Ectodermal cell (in vitro differentiated cells): ENCODE results near the gene DPEP1. TPM values are rescaled to one million over a fixed set of nuclear protein-coding genes. Genes with fewer than 3 reads are reported as not detected.
"Not testable (repeated sequence)": the region's sequence is repeated elsewhere in the genome, so short reads cannot be mapped to it uniquely, and the experiment has no call there.

Source experiments
- H3K27ac ChIP-seq: 2 replicates; pipeline ENCODE4 v1.7.0; 2013; ENCODE audit warnings: mild to moderate bottlenecking, low read depth, low read length; ENCODE audit not compliant: insufficient read depth, poor library complexity, severe bottlenecking
- H3K27me3 ChIP-seq: 2 replicates; pipeline ENCODE4 v1.7.0; 2013; ENCODE audit warnings: mild to moderate bottlenecking, low read length; ENCODE audit not compliant: insufficient read depth, control insufficient read depth, poor library complexity, severe bottlenecking
- H3K36me3 ChIP-seq: one replicate; pipeline ENCODE4 v1.7.0; 2013; ENCODE audit warnings: low read length; ENCODE audit not compliant: control insufficient read depth, insufficient read depth
- H3K4me1 ChIP-seq: one replicate; pipeline ENCODE4 v1.7.0; 2013; ENCODE audit warnings: low read length; ENCODE audit not compliant: control insufficient read depth, insufficient read depth
- H3K4me3 ChIP-seq: 2 replicates; pipeline ENCODE4 v1.7.0; 2013; ENCODE audit warnings: low read depth, low read length, control low read depth; ENCODE audit not compliant: insufficient read depth
- H3K9me3 ChIP-seq: 2 replicates; pipeline ENCODE4 v1.7.0; 2013; ENCODE audit warnings: mild to moderate bottlenecking, low read length, moderate library complexity; ENCODE audit not compliant: control insufficient read depth
- WGBS, 2 experiments: methylation state at CpG; one replicate each; pipeline ENCODE4 v1.1.7; 2013; ENCODE audit warnings: missing lambda C conversion rate in 2 of 2; 5-methylcytosine and 5-hydroxymethylcytosine counted together
- polyA plus RNA-seq, 4 experiments: library from polyadenylated mRNA; stranded (reverse); fragments of 50-300 nt; gene quantifications; one replicate each; pipeline ENCODE4 v1.2.3, GENCODE V29; 2013

Gene DPEP1
- 2.3 TPM for polyA plus RNA-seq (2013, experiment 1 of 4)
- polyA plus RNA-seq (2013, experiment 2 of 4) = 1.0 TPM
- 1.7 TPM for polyA plus RNA-seq (2013, experiment 3 of 4)
- polyA plus RNA-seq (2013, experiment 4 of 4) = 1.5 TPM

DNA sequence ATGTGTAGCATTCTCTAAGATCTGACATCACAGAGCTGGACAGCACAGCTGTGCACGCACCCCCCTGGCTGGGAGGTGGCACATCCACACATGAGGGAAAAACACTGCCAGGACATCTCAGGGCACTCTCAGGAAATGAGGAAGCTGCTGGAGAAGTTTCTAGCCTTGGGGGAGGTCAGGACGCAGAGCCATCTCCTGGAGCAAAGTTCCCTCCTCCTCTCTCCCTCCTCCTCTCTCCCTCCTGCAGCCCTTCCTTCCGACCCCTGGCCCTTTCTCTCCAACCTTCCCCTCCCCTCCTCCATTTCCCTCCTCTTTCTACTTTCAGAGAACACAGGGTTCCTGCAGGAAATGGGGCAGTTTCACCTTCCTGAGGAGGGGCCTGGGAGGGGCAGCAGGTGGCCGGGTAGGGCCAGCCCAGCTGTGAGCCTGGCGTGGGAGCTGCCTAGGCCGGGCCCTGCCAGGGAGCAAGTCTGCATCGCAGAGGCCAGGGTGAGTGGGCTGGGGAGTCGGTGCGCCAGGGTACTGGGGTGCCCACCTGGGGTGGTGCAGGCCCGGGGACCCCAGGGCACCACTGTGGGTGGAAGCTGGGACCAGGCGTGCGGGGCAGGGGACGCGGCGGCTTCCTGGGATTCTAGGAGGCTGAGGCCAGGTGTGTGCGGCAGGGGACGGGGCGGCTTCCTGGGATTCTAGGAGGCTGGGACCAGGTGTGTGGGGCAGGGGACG is at the start of gene DPEP1:
Gene DPEP1 (plus strand): TSS at position 412 of the 723 bp plus-strand sequence. CDS start 16,769 bp downstream, outside the sequence.
- Histone ChIP-seq H3K27ac (no peak within 1 kb of the TSS), H3K4me1 (no peaks in the 10 kb centered on the region), H3K4me3 (no peak within 1 kb of the TSS), H3K9me3 (no peaks in the 10 kb centered on the region), H3K36me3 (no peaks in the 10 kb centered on the region), H3K27me3 (no peaks in the 10 kb centered on the region)
- 84% methylated on average over 19 of the region's 19 CpGs for WGBS, 2 experiments

DNA sequence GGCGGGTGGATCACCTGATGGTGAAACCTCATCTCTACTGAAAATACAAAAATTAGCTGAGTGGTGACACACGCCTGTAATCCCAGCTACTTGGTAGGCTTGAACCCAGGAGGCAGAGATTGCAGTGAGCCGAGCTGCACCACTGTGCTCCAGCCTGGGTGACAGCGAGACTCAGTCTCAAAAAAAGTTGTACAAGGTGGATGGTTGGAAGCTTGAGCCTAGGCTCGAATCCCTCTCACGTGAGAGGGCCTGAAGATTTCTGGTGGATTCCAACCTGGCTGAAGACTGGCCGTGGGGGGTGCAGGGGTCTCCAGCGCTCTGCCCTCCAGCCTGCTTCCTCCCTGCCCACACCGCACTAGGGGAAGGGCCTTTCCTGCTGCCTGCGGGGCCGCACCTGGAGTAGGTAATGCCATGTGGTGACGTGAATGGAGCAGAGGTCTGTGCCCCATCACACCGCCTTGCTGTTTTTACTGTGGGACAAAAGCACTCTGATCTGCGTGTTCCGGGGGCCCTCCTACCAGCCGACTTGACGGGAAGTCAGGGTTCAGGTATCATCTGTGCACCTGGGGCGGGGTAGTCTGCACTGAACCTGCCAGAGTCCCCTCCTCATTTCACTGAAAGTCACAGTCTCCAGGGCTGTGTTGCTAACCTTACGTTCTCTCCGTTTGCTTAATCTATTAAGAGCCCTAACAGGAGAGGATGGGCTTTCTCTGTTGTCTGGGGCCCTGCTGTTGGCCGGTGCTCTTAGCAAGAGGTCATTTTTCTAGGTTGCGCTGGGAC is 48.8 kb upstream of the DPEP1 start:
- Histone ChIP-seq H3K27ac (peak overlapping the region; percentile 67), H3K4me3 (no peak overlapping the region), H3K27me3 (no peaks in the 10 kb centered on the region), H3K4me1 (peaks cover 22% of the 10 kb centered on the region), H3K36me3 (peaks cover 31% of the 10 kb centered on the region), H3K9me3 (no peaks in the 10 kb centered on the region)
- 77 to 83% methylated on average over 22 of the region's 22 CpGs for WGBS, 2 experiments

DNA sequence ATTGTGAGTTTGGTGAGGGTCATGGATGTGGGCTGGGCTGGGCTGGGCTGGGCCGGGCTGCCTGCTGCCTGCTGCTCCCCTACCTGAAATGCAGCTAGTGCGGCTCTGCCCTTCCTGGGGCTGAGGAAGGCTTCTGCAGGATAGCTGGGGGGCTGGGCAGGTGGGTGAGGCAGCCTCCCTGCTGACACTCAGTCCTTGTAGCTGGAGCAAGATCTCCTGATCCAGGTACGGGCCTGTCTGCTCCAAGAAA is 48.3 kb upstream of the DPEP1 start:
- peaks cover 31% of the 10 kb centered on the region for H3K36me3 ChIP-seq
- H3K9me3 ChIP-seq = no peaks in the 10 kb centered on the region
- H3K27ac ChIP-seq = peak overlapping the region; percentile 50
- no peak overlapping the region for H3K4me3 ChIP-seq
- WGBS, 2 experiments = 37 to 42% methylated on average over 3 of the region's 3 CpGs
- no peaks in the 10 kb centered on the region for H3K27me3 ChIP-seq
- peaks cover 22% of the 10 kb centered on the region for H3K4me1 ChIP-seq

DNA sequence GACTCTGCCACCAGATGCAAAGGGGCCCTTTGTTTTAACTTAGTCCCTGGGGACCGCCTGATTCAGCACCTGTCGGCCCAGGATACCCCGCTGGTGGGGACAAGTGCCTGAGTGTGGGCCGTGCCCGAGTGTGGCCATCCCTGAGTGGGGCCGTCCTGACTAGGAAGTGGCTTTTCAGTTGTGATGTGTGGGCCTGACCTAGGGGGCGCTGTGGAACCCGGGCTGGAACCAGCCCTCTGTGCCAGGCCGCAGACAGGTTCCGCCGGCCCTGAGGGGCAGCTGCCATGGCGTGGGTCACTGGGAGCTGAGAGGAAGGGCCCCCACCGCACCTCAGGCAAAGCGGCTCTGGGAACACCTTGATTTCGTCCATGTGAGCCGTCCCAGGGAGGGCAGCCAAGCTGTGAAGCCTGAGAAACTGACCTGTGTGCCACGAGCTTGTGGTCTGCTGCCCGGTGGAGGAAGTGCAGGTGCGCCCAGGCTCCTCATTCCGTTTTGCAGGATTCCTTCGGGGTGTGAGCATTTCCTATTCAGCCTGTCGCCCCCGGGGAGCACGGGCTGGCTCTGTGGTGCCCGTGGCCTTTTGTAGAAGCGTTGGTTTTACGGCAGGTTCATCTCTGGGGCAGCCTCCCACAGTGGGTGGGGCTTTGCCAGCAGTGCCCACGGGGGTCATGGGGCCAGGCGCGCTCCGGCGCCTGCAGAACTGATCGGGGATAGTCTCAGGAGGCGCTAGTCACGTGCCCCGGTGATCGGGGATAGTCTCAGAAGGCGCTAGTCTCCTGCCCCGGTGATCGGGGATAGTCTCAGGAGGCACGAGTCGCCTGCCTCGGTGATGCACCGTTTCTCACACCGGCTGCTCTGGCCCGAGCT is 47.7 kb upstream of the DPEP1 start:
- Histone ChIP-seq H3K36me3 (peaks cover 31% of the 10 kb centered on the region), H3K27me3 (no peaks in the 10 kb centered on the region), H3K9me3 (no peaks in the 10 kb centered on the region), H3K4me3 (peak overlapping the region; percentile 0), H3K27ac (peak overlapping the region; percentile 50), H3K4me1 (peaks cover 22% of the 10 kb centered on the region)
- 50% methylated on average over 46 of the region's 46 CpGs for WGBS, 2 experiments

DNA sequence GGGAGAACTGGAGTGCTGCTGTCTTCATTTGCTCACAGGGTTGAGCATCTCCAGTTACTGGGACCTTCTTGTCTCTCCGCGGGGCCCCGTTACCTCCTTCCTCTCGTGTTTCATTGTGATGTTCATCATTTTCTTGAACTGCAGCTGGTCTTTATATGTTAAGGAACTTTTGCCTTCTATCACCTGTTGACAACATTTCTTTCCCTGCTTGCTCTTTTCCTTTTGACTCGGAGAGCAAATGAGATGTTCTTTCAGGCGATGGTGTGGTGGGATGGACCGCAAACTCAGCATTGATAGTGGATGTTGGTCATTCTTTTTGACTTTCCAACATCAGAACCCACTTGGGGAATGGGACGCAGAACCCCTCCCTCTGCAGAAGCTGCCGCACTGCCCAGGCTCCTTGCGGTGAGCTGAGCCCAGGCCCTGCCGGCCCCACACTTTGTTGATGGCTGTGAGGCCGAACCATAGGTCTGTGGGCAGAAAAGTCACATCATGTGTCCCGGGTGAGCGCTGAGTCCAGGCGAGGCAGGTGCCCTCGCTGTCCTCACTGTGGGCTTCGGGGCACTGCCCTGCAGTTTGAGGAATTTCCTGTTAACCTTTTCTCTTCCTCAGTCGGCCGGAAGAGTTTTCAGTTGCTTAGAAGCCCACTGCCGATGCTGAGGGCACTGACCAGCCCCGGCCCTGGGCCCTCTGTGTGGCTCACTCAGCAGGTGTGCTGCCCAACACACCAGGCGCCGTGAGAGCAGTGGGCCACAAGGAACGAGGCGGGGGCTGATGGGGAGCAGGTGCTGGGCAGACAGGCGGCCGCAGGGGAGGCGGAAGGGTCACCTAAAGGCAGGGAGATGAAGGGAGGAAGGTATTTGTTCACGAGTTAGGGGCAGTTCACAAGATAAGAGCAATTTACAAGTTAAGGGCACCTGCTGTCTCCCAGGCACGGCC is 45.5 kb upstream of the DPEP1 start:
- H3K9me3 ChIP-seq = no peaks in the 10 kb centered on the region
- no peak overlapping the region for H3K4me3 ChIP-seq
- no peaks in the 10 kb centered on the region for H3K27me3 ChIP-seq
- 88 to 89% methylated on average over 30 of the region's 30 CpGs for whole genome bisulfite sequencing, 2 experiments
- H3K27ac ChIP-seq = no peak overlapping the region
- peaks cover 13% of the 10 kb centered on the region for H3K36me3 ChIP-seq
- peaks cover 7% of the 10 kb centered on the region for H3K4me1 ChIP-seq

DNA sequence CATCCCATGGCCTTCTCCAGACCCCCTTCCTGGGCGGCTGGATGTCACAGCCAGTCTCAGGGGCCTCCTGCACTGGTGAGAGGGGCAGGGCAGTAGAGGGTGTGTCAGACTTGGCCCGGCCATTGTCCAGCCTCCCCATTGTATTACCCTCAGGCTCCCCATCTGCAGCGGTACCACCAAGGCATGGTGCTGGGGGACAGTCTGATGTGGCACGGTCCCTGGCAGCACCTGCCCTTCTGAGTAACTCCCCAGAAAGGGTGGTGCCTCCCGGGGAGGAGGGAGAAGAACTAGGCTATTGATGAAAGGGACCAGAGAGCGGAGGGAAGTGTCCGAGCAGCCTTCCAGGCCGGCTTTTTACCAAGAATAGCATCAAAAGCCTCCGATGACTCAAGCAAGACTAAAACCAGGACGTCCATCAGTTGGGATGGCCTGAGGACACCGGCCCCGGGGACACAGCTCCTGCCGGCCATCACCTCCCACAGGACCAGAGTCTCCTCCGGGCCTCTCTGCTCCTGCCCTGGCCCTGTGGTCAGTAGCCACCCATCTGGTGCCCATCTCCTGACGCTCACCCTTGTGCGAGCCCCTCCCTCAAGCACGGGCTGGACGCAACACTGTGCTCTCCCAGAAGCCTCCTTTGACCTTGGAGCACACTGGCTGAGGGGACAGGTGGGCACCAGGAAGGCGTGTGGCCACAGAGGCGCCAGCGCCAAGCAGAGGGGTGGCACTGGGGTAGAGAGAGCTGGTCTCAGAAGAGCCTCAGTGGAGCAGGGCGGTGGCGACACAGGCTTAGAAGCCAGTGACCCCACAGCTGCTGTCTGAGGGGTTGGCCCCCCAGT is 43.7 kb upstream of the DPEP1 start:
- Histone ChIP-seq H3K27ac (no peak overlapping the region), H3K36me3 (no peaks in the 10 kb centered on the region)
- WGBS, 2 experiments = 86 to 88% methylated on average over 23 of the region's 23 CpGs

DNA sequence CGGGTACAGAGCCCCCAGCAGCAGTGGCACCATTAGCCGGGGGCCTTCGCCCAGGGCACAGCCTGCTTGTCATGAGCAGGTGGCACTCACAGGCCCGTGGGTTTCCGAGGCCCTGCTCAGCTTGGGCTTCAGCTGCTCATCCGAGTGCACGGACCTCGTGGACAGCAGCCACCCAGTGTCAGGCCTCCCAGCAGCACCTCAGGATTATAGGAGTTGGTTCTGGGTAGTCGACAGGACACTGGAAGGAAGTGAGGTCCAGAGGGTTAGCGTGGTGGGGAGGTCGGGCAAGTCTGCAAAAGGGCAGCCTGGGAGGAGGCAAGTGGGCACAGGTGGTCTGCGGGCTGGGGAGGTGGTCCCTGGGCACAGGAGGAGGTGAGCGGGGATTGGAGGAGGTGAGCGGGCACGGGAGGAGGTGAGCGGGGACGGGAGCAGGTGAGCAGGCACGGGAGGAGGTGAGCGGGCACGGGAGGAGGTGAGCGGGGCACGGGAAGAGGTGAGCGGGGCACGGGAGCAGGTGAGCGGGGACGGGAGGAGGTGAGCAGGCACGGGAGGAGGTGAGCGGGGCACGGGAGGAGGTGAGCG is 43.0 kb upstream of the DPEP1 start:
- Histone ChIP-seq H3K4me3 (no peak overlapping the region), H3K36me3 (no peaks in the 10 kb centered on the region), H3K4me1 (peaks cover 4% of the 10 kb centered on the region), H3K27ac (no peak overlapping the region), H3K9me3 (no peaks in the 10 kb centered on the region), H3K27me3 (peaks cover 18% of the 10 kb centered on the region)
- WGBS, 2 experiments = 89 to 90% methylated on average over 30 of the region's 30 CpGs

More for the DNA sequence above, 43.7 kb upstream of the DPEP1 start:
- no peaks in the 10 kb centered on the region for H3K9me3 ChIP-seq
- peaks cover 7% of the 10 kb centered on the region for H3K4me1 ChIP-seq
- H3K27me3 ChIP-seq = peaks cover 10% of the 10 kb centered on the region
- no peak overlapping the region for H3K4me3 ChIP-seq

DNA sequence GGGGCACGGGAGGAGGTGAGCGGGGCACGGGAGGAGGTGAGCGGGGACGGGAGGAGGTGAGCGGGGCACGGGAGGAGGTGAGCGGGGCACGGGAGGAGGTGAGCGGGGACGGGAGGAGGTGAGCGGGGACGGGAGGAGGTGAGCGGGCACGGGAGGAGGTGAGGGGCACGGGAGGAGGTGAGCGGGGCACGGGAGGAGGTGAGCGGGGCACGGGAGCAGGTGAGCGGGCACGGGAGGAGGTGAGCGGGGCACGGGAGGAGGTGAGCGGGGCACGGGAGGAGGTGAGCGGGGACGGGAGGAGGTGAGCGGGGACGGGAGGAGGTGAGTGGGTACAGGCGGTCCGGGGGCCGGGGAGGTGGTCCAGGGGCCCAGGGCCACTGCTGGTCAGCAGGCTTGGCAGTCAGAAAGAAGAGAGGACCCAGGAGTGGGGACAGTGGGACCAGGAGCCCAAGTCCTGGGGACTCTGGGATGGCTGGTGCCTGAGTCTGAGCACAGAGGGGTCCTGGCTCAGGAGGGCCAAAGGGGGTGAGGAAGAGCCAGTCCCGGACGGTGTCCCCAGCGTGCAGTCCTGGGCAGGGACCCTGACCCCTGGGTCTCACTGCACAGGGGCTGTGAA is 42.4 kb upstream of the DPEP1 start:
- H3K4me3 ChIP-seq, H3K36me3 ChIP-seq, H3K4me1 ChIP-seq, H3K9me3 ChIP-seq, H3K27ac ChIP-seq: not testable (repeated sequence)
- peaks cover 24% of the 10 kb centered on the region for H3K27me3 ChIP-seq
- 89 to 90% methylated on average over 35 to 36 of the region's 36 CpGs for whole genome bisulfite sequencing, 2 experiments
